Left lung (tissue), 10 donors: Measurements from ENCODE around the gene ZNF484. TPM values are rescaled to one million over a fixed set of nuclear protein-coding genes. Genes with fewer than 3 reads are reported as not detected.
"Not testable (repeated sequence)": the region's sequence is repeated elsewhere in the genome, so short reads cannot be mapped to it uniquely, and the experiment has no call there.

Experiments
- ATAC-seq: fragments of 200-7000 bp; cut with Tn5 transposase; one replicate; pipeline ENCODE4 v1.9.1; 2020; ENCODE audit warnings: moderate library complexity
- DNase-seq, 4 donors: peaks; one replicate each; pipeline ENCODE4 v3.0.0-alpha.2; 2013 to 2020
- H3K27ac ChIP-seq, 2 donors: fragments of 200-600 bp; sonication (generic) in 1 of 2; one replicate each; pipeline versions ENCODE4 v1.5.0 to v1.8.0; 2020 to 2021
- H3K27me3 ChIP-seq, 2 donors: fragments of 200-600 bp; sonication (generic) in 1 of 2; one replicate each; pipeline versions ENCODE4 v1.5.0 to v1.8.0; 2020 to 2021
- H3K36me3 ChIP-seq, 2 donors: fragments of 200-600 bp; sonication (generic) in 1 of 2; one replicate each; pipeline versions ENCODE4 v1.5.0 to v1.8.0; 2020 to 2021
- H3K4me1 ChIP-seq, 2 donors: fragments of 200-600 bp; one replicate each; pipeline ENCODE4 v1.8.0; 2021
- H3K4me3 ChIP-seq, 2 donors: fragments of 200-600 bp; sonication (generic) in 1 of 2; one replicate each; pipeline versions ENCODE4 v1.5.0 to v1.8.0; 2020 to 2021; ENCODE audit warnings: mild to moderate bottlenecking in 1 of 2
- H3K9me3 ChIP-seq, 2 donors: fragments of 200-600 bp; sonication (generic) in 1 of 2; one replicate each; pipeline versions ENCODE4 v1.5.0 to v1.8.0; 2020 to 2021
- CTCF ChIP-seq, 2 donors: fragments of 200-600 bp; sonication (generic) in 1 of 2; IDR thresholded peaks; one replicate each; pipeline versions ENCODE4 v1.5.0 to v1.8.0; 2021; ENCODE audit warnings: antibody characterized with exemption in 2 of 2
- intact Hi-C, 2 donors: fragments of 100-400 bp; cut with DNase I; formaldehyde crosslinking; loops; one replicate each; pipeline versions ENCODE4 v1.11.2 to v1.14.2; 2022
- polyA plus RNA-seq, 6 donors: library from polyadenylated mRNA; unstranded; fragments of 120-200 nt; gene quantifications; one replicate each; pipeline ENCODE4 v1.2.1, GENCODE V29; 2013; ENCODE audit not compliant: insufficient read length in 6 of 6
- total RNA-seq, 2 donors: library from RNA; stranded (reverse); fragmentation: NEBNext Ultra II Directional; extraction: Animal tissue kit (Norgen Biotek cat#: 25700); gene quantifications; one replicate each; pipeline ENCODE4 v1.2.1, GENCODE V29; 2021
- donor health status: DM: no; HTN: yes; CAD: no.
- donor health status: DM: no; HTN: no; CAD: no.

ZNF484 gene
- total and polyA plus RNA-seq, 8 donors: 8.4 to 13.2 (median 11.6) TPM

GRCh38 chr9:92798358-92798757 is 79.5 kb downstream of the ZNF484 start:
- Histone ChIP-seq H3K4me1 (no peaks in the 10 kb centered on the region), H3K4me3 (no peak overlapping the region), H3K9me3 (no peaks in the 10 kb centered on the region), H3K36me3 (no peaks in the 10 kb centered on the region), H3K27ac (no peak overlapping the region), H3K27me3 (peaks cover 7 to 68% of the 10 kb centered on the region in 2 donors)
- DNase-seq (no peak), ATAC-seq (no peak)
- no peak for TF ChIP-seq CTCF (IDR thresholded peaks at IDR 0.05)
- intact Hi-C loops: no loop called here

GRCh38 chr9:92796337-92796804 is 81.5 kb downstream of the ZNF484 start:
- ATAC-seq, H3K4me1 ChIP-seq, H3K9me3 ChIP-seq, intact Hi-C loops, H3K36me3 ChIP-seq, H3K4me3 ChIP-seq, H3K27ac ChIP-seq, DNase-seq: not testable (repeated sequence)
- H3K27me3 ChIP-seq: peaks cover 7 to 56% of the 10 kb centered on the region in 2 donors

GRCh38 chr9:92795598-92796336 is 82.1 kb downstream of the ZNF484 start:
- ATAC-seq (no peak), DNase-seq (no peak)
- Histone ChIP-seq H3K36me3 (no peaks in the 10 kb centered on the region), H3K4me1 (peaks cover 0 to 4% of the 10 kb centered on the region in 2 donors), H3K27me3 (peaks cover 7 to 52% of the 10 kb centered on the region in 2 donors), H3K4me3 (no peak overlapping the region), H3K27ac (no peak overlapping the region), H3K9me3 (no peaks in the 10 kb centered on the region)
- intact Hi-C loops: no loop called here
- no peak for TF ChIP-seq CTCF (IDR thresholded peaks at IDR 0.05)

Other genes starting within 250 kb of the ZNF484 start
- gene IPPK, start 207.9 kb downstream of the ZNF484 start, total RNA-seq: 1 to 10 TPM; 6.5 to 8.0 TPM
- 10 to 100 TPM in 3 of 6 donors, 1 to 10 TPM in 3; 7.6 to 10.8 (median 9.5) TPM for gene IPPK, start 207.9 kb downstream of the ZNF484 start, polyA plus RNA-seq
- gene BICD2, start 113.2 kb downstream of the ZNF484 start, total RNA-seq: 10 to 100 TPM; 33.7 to 34.5 TPM
- gene BICD2, start 113.2 kb downstream of the ZNF484 start, polyA plus RNA-seq: 10 to 100 TPM; 23.7 to 32.1 (median 26.6) TPM
- gene FGD3, start 69.5 kb upstream of the ZNF484 start, total RNA-seq: 10 to 100 TPM; 17.2 to 29.9 TPM
- 1 to 10 TPM; 4.2 to 8.8 (median 6.6) TPM for gene FGD3, start 69.5 kb upstream of the ZNF484 start, polyA plus RNA-seq
- 1 to 10 TPM; 2.6 to 4.8 TPM for gene SUSD3, start 180.7 kb upstream of the ZNF484 start, total RNA-seq
- 10 to 100 TPM in 2 of 6 donors, 1 to 10 TPM in 4; 4.0 to 12.1 (median 6.2) TPM for gene SUSD3, start 180.7 kb upstream of the ZNF484 start, polyA plus RNA-seq
- gene CARD19, start 218.2 kb upstream of the ZNF484 start, total RNA-seq: 10 to 100 TPM; 27.7 to 43.0 TPM
- 10 to 100 TPM; 16.9 to 25.5 (median 21.6) TPM for gene CARD19, start 218.2 kb upstream of the ZNF484 start, polyA plus RNA-seq